Measurements from ENCODE around the gene KDM3B.

GRCh38 chr5:138339091-138339456 is 13.4 kb upstream of the KDM3B start:
- TF ChIP-seq POLR2A (IDR thresholded peaks at IDR 0.05) (no peak), EP300 (IDR thresholded peaks at IDR 0.05; ENCODE audit: low read depth) (no peak), POLR2AphosphoS5 (IDR thresholded peaks at IDR 0.05) (no peak), CTCF (IDR thresholded peaks at IDR 0.05) (no peak)

Measured in transverse colon (tissue), 4 donors.